Glomerular endothelial cell (primary cell): Measurements from ENCODE around the gene TYRP1. TPM values are rescaled to one million over a fixed set of nuclear protein-coding genes. Genes with fewer than 3 reads are reported as not detected.

Experiments used
- DNase-seq: peaks from one replicate; pipeline ENCODE4 v3.0.0-alpha.2; 2011; ENCODE audit warnings: low read depth, low spot score; ENCODE audit errors: extremely low read depth
- total RNA-seq: library from RNA; depleted of rRNA; stranded (reverse); fragments of >200 nt; gene quantifications from 2 replicates; pipeline ENCODE4 v1.2.3, GENCODE V29; 2015

The TYRP1 gene
- total RNA-seq, 1 donor from 2014 or later = not detected

DNA sequence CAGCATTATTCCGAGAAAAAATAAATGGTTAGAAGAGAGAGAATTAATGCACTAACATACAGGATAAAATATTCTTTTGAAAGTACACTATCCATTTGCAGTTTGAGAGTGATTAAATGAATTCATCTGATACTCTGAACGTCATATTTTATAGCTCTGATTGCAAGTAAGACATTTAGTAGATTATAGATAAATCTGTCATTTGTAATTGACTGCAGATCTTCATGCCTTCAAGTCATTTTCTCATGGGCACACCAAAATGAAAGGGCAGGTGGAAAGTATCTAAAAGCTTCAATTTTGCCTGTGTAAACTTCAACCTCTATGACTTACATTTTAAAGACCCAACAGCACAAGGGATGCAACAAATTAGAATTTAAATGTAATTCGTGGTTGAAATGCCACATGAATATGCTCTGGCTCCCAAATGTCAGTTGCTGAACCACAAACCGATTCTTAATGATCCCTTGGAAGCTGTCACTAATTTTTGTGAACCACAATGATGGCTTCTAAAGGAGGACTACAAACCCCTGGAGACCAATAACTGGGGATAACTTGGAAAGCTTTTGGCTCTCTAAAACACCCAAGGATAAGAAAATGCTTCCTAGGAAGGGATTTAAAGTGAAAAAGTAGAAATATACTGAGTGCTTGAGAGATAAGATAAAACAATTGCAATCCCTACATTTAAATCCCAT lies 3.9 kb downstream of the TYRP1 start:
- DNase-seq = no peak

DNA sequence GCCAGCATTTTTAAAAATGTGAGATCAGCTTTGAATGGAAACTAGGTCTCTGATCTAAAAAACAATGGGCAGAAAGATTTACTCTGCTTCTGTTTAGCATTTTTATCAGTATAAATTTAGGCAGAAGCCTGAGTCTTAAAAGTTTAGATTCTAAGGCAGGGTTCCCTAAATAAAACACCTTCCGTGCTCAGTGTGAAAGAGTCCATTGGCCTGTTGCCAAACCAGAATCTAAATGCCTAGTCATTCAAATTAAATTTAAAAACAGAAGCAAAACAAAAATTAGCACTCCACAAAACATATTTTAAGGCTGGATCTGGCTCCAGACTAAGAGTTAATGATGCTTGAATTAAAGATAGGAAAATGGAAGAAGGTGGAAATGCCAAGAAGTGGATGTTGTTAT lies 4.5 kb downstream of the TYRP1 start:
- DNase-seq = no peak

DNA sequence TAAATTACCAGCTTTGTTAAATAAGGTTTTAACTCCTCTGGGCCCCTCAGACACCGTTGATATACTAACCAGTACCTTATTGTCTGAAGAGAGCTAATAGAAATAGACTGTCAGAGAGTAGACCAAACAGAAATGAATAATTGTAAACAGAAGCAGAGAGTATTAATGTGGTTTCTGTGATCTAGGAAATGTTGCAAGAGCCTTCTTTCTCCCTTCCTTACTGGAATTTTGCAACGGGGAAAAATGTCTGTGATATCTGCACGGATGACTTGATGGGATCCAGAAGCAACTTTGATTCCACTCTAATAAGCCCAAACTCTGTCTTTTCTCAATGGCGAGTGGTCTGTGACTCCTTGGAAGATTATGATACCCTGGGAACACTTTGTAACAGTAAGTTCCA lies 5.1 kb downstream of the TYRP1 start:
- no peak for DNase-seq

DNA sequence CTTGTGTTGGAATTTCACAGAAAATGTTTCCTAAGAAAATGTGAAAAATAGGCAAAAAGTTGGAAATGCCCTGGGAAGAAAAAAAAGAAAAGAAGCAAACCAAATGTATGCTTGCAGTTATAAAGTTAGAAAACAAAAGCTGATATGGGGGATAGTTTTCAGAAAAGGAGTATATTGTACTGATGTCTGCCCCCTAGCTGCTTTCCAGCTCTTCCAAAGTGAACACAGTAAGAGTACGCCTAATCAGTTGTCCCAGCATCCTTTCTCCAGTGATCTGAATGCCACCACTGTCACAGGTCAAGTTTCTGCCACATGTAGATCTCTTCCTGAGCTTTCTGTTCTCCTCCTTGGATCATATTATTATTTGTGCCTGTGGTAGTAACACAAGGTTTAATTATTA lies 5.8 kb downstream of the TYRP1 start:
- no peak for DNase-seq

DNA sequence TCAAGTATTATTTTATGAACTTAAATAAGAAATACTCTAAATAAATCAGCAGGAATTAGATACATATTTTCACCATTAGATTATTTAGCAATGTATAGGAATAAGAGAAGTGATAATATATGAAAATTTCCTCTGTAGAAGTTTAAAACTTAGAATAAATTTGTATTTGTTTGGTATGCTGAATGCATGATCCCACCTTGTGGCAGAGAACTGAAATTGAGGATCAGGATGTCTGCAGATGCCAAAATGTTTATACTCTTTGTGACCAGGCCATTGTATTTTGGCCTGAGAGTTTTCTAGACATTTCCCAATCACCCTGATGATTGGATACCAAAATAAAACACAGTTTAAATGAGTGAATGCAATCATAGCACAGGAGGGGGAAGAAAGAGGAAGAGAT lies 6.3 kb downstream of the TYRP1 start:
- DNase-seq = no peak

DNA sequence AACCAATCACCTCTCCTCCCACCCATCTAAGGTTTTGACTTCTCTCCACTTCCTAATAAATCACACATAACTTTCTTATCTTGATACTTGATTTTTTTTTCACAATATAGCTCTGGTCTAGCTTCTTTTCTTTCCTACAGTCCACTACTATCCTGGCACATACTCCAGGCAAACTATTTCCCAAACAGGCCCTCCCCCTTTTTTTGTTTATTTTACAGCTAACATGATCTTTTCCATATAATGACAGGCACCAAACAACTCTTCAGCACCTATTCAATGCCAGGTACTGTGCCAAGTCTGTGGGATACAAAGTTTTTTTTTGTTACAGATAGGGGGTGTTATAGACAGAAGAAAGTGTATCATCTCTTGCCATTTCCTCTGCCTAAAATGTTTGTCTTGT lies 7.9 kb downstream of the TYRP1 start:
- DNase-seq = no peak

DNA sequence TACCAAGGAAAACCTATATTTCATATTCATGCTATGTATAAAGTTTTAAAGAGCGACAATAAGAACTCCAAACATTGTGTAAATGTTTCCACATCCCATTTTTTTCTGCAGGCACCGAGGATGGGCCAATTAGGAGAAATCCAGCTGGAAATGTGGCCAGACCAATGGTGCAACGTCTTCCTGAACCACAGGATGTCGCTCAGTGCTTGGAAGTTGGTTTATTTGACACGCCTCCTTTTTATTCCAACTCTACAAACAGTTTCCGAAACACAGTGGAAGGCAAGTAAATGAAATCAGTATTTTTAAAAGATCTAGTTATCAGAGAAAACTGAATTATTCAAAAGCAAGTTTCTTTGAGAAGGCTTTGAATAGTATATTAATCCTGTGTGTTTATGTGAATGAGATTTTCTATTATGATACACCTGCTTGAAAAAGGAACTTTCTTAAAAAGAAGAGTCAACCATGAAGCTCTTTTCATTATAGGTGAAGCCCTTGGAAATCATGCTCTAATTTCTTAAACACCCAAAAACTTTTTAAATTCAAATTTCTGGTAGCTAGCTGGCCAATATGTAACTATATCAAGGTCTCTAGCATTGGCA lies 9.1 kb downstream of the TYRP1 start:
- no peak for DNase-seq

DNA sequence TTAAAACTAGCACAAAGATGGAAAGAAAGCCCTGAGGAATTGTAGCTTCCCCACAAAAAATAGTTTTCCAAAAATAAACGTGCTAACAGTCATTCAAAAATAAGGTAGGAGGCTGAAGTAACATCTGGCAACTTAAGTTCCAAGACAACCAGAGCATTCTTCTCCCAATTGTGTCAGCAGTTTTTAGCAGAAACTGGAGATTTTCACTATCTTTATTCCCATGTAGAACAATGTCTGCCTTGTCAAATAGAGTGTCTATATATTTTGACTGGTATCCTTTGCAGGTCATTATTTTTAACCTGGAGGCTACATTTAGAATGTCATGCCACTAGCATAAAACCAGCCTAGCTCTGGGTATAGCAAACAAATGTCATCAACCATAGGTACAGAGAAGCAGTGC lies 10.8 kb downstream of the TYRP1 start:
- no peak for DNase-seq

DNA sequence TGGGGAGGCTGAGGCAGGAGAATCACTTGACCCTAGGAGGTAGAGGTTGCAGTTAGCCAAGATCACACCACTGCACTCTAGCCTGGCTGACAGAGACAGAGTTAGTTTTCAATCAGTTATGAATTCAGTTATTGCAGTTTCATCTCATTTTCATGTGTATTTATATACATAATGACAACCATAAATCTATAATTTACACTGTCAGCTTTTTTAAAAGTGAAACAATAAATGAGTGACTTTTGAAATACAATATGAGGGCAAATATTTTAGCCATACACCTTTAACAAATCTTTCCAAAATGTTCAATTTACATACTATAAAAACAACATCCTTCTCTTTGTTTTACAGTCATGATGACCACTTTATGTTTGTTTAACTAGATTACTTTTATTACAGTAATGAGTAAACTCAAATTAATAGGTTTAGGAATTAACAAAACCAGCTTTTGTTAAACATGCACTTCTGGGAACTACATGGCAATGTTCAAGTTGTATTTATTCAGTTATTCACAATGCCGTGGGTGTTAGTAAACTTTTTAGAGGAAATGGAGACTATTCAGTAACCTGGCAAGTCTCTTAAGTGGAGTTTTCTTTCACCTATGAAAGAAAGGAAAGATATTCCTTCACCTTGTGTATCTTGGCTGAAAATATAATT lies 12.7 kb downstream of the TYRP1 start:
- no peak for DNase-seq

DNA sequence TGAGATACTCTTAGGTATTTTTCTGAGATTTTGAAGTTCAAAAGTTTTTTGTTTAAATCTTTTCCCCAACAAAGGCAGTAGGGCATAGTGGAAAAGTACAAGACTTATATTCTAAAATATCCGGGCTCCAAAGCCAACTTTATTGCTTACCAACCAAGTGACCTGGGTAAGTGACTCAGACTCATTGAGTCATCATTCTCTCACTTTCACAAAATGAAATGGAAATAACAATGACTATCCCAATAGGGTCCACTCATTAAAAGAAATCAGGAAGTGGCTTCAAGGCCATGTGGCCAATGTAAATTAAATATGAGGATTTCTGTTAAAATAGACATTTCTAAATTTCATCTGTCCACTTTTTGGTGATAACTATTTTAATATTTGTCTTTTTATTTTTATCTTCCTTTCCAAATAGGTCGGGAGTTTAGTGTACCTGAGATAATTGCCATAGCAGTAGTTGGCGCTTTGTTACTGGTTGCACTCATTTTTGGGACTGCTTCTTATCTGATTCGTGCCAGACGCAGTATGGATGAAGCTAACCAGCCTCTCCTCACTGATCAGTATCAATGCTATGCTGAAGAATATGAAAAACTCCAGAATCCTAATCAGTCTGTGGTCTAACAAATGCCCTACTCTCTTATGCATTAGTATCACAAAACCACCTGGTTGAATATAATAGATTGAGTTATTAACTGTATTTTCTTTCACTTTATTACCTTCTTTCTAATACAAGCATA lies 15.5 kb downstream of the TYRP1 start:
- no peak for DNase-seq

DNA sequence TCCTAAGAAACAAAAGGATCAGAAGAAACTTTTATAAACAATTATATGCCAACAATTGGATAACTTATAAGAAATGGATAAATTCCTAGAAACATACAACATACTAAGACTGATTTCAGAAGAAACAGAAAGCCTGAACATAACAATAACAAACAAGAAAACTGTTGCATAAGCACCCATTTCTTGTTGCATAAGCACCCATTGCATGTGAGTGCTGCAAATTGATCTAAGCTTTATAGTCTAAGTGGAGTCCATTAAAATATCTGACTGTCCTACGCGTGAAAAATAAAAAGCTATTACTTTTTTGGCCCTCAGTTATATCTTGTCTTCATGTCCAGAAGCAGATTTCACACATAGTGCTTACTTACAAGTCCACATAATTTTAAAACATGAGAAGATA lies 19.3 kb downstream of the TYRP1 start:
- no peak for DNase-seq

DNA sequence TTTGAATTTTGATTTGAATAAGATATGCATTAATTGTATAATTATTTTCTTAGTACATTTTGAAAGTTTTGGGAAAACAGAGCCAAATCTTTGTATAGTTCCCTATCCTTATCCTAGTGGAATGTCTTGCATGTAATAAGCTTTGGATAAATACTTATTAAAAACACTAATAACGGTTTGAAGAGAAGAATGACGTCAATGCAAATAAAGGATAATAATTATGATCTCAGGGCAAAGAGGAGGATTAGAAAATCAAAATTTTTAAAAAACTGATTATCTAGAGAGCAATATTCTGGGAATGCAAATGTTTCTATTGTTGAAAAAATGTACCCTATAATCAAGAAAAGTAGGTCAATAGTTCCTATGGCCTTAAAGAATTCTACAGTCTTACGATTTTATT lies 22.1 kb downstream of the TYRP1 start:
- no peak for DNase-seq

DNA sequence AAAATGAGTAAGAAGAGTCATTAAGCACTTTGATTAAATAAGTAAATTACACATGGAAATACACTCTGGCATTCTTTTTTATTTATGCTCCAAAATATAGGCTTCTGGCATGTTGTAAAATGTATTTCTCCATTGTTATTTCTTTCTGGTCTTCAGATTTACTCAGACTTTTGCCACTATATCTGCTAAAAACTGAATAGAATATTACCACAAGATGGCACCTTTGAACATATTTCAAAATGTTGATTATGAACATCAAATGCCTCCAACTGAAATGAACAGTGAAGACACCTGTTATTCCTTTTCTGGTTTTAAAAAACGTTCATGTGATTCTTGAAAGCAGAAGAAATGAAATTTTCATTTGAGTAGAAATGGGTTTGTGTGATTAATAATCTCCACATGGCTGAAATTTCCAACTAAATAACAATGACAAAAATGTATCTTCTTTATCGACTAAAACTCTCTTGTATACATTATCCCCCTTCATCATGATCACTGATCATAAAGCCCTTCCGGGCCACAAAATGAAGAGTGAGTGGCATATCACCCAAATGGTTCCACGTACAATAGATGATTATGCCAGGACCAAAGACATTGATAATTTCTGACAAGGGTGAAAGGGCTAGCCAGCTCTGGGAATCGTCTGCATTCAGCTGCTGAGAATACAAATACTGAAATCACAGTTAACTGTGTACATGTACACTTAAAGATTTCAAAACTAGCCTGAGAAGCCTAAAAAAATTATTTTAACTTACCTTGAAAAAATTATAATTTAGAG lies 23.8 kb downstream of the TYRP1 start:
- no peak for DNase-seq

DNA sequence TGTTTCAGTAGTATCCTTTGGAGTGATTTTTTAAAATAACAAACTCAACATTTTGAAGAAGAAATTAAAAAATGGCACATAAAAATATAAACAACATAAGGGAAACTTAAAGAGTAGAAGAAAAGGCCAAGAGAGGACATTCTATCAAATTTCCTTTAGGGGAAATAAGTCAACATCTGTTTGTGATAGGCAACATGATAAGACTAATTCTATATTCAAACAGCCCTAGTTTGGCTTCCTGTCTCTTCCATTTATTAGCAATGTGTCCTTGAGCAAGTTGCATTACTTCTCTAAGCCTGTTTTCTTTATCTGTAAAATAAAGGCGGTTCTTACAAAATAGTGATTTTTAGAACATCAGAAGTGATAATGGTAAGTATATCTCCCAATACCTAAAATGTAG lies 24.7 kb downstream of the TYRP1 start:
- no peak for DNase-seq

DNA sequence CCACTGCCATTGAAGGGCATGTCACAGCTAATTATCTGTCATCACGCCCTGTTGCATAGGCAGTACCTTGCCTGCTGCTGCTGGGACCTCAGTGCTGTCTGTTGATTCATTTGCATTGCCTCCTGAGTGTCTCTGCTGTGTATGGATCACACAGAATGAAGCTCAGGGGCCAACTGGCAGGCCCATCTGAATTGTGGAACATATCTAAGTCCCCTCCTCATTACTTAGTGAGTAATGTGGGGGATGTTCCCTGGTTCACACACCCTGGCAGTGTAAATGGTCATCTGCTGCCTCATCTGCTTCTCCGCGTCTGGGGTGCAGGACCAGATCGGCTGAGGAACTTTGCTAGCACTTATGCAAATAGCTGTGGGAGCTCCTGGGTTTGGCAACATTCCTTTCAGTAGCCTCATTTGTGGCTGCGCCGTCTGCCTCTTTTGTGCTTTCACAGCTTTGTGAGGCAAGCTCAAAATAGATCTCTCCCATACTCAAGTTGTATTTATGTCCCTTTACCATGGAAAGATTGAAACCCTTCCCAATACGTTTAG lies 25.4 kb downstream of the TYRP1 start:
- no peak for DNase-seq

DNA sequence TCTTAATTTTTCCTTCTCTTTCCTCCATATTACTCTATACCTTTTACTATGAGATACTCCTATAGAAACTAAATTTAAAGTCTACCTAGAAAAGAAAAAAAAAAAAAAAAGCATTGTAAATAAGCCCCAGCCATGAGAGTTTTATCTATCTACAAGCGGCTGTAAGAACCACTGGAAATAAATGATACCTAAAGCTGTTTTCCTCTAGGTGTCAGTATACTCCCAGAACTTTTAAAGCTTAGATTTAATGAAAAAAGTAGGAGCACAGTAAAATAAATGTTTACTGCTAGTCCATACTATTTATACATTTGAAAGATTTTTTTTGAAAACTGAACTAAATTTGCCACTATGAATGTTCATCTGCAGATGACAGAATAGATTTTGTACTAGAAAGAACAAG lies 26.2 kb downstream of the TYRP1 start:
- no peak for DNase-seq

DNA sequence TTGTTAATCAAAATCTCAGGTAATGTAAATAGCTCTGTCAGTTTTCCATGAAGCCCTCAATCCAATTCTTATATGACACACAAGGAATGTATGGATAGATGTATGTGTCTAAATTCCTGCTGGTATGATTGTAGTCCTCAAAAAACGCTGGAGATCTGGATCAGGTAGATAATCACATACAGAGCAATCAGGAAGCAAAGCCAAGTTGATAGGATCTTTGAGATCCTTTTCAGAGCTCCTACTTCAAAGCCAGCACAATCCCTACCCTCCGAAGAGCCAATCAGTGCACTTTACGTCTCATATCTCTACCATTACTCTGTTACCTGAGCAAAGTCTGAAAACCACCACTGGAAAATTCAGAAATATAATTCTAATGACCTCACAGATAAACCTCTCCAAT lies 27.4 kb downstream of the TYRP1 start:
- no peak for DNase-seq

DNA sequence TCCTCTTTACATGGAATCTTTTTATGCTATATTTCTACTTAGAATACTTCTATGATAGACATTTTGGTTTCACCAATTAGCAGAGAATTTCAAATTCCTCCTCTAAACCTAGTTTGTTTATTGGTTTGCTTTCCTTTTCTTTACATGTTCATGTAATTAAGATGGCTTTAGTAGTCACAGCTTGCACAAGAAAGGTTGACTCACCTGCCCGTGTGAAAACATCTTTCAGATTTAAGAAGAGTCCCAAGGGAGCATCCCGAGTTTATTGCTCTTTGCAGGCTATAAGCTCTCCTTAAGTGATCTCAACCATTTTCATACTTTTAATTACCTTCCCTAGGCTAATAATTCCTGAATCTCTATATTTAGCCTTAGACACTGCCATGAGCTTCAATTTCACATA lies 28.9 kb downstream of the TYRP1 start:
- DNase-seq = no peak

DNA sequence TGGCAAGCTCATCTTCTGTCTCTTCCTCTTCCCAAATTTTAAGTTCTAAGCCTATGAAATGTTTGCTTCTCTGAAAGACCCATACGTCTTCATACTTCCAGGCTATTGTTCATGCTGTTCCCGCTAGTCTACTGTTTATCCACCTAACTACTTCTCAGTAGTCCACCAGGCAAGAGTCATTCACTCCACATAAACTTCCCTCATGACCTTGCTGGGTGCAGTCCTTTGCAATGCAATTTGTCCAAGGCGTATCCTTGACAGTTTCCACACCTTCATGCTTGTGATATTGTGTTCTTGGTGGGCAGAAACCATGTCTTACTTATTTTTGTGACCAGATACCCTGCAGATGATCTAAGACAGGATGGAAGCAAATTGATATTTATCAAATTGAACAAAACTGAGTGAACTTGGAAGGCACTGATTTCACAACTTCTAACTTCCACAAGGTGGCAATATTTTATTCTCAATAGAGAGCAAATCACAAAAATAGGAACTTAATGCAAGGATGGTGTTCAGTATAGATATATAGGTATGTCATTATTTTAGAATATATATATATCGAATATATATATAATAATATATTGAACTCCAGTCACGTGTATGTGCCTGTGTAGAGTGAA lies 30.3 kb downstream of the TYRP1 start:
- no peak for DNase-seq

DNA sequence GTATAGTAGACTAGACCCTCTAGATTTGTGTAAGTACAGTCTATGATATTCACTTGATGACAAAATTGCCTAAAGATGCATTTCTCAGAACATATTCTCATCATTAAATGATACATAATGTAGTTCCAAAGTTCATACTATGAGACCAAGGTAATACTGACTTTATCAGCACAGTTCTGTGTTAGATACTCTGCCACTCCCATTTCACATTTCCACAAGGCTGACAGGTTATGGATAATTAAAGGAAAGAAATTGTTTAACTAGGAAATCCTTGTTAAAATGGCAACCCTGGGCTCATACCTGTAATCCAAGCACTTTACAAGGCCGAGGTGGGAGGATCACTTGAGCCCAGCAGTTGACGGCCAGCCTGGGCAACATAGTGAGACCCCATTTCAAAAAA lies 33.6 kb downstream of the TYRP1 start:
- no peak for DNase-seq
